ENCODE measurements around the gene ZNF263. TPM values are rescaled to one million over a fixed set of nuclear protein-coding genes. Genes with fewer than 3 reads are reported as not detected.

The ZNF263 gene
- polyA plus RNA-seq (2012; ENCODE audit: insufficient read depth, insufficient read length): 17.7 TPM

DNA sequence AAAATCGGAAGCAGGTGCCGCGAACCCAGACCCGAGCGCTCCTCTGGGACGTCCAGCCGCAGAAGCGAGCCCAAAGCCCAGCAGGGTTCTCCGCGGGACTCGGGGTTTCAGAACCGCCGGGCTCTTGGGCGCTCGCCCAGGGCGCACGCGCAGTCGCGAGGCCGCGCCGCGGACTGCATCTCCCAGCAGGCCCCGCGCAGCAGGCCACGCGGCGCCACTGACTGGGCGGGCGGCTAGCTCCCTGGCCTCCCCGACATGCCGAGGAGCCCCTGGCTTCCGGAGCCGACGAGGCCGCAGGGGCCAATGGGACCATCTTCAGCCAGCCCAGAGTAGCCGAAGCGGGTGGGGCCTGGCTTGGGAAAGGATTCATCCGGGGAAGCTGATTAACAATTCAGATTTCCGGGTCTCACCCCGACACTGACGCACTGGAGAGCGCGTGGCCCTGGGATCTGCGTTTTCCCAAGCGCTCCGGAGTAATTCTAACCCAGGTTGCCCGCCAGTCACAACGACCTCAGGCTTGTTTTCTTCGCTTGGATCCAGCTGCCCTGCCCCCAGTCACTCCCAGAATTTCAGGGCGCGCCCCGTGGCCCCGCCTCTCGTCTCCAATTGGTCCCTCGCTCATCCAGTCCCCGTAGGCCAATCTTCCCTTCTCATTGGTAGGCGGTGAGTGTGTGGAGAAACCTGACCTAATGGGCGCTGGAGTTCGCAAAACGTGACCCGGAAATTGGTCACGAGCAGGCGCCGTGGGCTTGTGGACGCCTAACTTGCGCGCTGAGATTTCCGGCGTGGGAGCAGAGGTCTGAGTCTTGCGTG is at the start of gene ZNF263:
ZNF263 (plus strand) TSS at position 762 of the 813 bp plus-strand sequence. CDS start 328 bp downstream, outside the sequence.
- peak within 1 kb of the TSS; percentile 92 for H3K4me3 ChIP-seq (ENCODE audit: low read length)
- DNase-seq (ENCODE audit: low read depth, low spot score): peak; percentile 98

DNA sequence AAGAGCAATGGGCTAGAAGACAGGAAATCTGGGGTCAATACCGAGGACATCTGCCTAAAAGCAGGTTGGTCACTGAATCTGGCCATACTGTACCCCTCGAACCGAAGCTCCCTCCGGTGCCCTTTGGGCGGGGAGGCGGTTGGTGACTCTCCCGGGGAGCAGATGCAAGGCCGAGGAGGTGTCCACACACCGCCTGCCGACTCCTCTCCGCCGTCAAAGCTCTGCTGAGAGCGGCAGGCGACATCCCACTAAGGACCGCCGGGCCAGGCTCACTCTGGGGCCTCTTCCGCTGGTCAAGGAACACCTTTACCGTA is 48.8 kb upstream of the ZNF263 start:
- DNase-seq (ENCODE audit: low read depth, low spot score): no peak
- H3K4me3 ChIP-seq (ENCODE audit: low read length): peak overlapping the region; percentile 88

DNA sequence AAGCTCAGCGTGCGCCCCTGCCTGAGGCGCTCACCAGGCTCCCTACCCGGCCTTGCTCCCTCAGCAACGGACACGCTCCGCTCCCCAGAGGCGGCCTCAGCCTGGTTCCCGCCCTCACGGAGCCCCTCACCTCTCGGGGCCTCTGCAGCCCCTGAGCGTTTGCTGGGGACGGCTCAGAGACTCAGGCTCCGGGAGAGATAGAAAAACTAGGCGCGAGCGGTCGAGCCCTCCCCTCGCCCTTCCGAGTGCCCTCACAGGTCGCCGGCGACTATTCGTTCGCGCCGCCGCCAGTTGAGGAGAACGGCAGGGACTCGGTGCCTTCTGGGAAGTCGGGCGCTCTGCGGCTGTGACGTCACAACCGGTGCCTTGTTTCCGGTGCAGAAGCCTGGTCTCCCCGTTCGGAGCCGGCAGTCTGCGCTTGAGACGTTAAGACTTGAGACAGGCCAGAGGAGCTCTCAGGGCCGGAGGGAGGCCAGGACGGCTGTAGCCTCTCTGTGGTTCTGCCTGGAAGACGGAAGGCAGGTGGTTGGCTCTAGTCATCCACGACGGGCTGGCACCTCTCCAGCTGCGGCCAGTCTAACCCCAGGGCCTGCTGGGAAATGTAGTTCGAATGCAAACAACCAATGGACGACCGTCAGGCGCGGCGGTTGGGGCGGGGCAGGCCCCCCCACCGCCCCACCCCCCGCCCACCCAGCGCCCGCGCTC is 48.3 kb upstream of the ZNF263 start, which contains the start of gene ZNF200:
ZNF200 (minus strand) TSS at position 302 of the 705 bp plus-strand sequence. CDS start 1,403 bp downstream, outside the sequence.
- DNase-seq (ENCODE audit: low read depth, low spot score): peak; percentile 90
- peak within 1 kb of the TSS; percentile 88 for H3K4me3 ChIP-seq (ENCODE audit: low read length)

DNA sequence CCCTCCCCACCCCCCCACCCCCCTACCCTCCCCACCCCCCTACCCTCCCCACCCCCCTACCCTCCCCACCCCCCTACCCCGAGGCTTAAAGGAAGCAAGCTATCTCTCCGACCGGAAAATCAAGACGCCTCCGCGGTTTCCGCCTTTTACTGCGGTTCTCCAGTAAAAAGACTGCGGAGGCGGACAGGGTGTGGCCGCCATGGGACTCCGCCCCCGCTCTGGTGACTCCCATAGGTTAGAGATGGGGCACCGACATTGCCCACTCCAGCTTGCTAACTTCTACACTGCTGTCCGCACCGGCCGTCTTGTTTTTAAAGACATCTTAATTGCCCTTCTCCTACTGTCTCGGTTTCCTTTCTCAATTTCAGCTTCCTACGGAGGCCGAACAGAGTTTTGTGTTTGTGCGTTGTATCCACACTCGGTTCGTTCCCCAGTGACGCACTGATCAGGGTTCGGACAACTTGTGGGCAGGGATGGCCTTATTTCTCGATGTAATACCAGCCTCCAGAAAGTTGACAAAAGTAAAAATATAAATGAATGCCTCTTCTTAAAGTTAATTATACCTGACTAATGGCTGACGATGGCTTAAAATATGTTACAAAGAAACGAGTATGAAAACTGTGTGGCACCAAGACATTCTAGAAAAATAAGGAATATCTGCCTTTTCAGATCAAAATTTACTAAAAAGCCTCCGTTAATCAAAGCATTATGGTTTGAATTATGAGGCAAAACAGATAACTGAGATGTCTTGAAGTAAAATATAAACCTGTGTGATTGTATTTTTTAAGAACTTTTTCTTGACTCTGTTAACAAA is 47.2 kb upstream of the ZNF263 start:
- H3K4me3 ChIP-seq (ENCODE audit: low read length): no peak overlapping the region
- no peak for DNase-seq (ENCODE audit: low read depth, low spot score)

DNA sequence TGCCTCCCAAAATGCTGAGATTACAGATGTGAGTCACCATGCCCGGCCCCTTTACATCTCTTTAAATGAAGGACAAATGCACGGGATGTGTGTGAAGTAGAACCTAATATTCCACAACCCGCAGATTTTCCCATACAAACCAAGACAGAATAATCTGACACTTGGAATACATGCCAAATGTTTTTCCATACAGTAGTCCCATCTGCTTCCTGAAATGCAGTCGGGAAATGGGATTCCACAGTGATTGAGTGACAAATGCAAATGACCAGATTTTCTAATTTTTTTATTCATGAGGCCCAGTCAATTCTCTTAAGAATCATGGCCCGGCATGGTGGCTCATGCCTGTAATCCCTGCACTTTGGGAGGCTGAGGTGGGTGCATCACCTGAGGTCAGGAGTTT is 41.5 kb upstream of the ZNF263 start:
- no peak for DNase-seq (ENCODE audit: low read depth, low spot score)
- no peak overlapping the region for H3K4me3 ChIP-seq (ENCODE audit: low read length)

DNA sequence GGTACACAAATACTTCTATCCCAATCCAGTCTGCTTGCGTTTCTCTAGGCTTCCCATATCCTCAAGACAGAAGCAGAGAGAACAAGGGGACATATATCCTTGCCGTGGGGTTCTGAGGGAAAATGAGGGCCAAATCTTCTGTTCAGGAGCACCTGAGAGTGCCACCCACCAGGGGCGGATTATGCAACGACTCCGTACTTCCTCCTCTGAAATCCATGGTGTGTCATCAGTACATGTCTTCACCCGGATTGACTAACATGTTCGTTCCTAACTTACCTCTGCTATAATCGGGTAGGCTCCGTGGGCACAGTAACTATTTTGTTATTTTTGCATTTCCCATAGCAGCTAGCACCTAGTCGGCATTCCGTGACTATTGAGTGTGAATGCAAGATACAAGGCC is 40.6 kb upstream of the ZNF263 start:
- DNase-seq (ENCODE audit: low read depth, low spot score): no peak
- no peak overlapping the region for H3K4me3 ChIP-seq (ENCODE audit: low read length)

DNA sequence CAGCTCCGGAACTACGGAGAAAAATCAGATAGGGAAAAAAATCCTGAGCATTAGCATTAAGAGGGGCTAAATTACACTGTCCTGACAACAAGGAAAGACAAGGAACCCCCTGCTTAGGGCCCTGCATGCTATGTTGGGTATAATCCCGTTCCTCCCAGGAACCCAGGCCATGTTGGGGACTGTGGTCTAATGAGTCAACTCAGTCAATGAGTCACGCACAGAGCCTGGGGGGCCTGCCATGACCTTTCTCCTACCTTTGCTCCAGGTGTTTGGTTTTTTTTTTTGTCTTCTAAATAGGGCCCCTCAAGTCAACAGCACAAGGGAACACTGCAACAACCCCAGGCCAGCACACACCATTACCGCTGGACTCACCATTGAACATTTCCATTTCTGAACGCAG is 39.4 kb upstream of the ZNF263 start:
- DNase-seq (ENCODE audit: low read depth, low spot score): no peak
- no peak overlapping the region for H3K4me3 ChIP-seq (ENCODE audit: low read length)

DNA sequence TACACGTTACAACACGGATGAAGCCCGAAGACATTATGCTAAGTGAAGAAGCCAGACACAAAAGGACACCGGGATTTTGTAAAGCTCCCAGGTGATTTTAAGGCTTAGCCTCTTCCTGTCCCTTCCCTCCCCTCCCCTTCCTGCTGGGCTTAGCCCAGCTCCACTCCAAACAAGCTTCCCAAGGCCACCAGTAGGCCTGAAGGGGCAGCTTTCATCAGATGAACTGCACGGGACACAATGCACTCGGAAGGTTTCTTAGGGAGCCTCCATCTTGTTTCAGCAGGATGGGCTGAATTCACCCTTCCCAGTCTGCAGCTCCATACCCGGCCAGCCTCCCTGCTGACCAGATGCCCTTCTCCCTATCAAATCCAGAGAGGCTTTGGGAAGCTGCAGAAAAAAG is 37.3 kb upstream of the ZNF263 start:
- DNase-seq (ENCODE audit: low read depth, low spot score): no peak
- H3K4me3 ChIP-seq (ENCODE audit: low read length): no peak overlapping the region

DNA sequence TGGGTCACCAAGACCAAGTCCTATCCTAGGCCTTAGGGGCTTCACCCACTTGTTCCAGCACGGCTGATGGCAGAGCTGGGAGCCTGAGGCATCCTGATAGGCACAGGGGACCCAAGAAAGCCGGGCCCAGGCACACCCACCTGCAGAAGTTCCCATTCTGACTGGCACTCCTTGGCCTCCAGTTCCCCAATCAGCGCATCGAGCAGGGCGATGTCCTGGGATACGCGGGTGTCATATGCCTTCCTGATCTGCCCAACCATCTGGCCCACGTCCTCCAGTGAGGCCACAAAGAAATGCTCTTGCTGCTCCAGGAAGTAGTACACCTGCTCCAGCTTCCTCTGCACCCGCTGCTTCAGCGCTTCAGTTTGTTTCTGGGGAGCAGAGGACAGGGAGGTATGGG is 36.4 kb upstream of the ZNF263 start:
- no peak overlapping the region for H3K4me3 ChIP-seq (ENCODE audit: low read length)
- DNase-seq (ENCODE audit: low read depth, low spot score): no peak

DNA sequence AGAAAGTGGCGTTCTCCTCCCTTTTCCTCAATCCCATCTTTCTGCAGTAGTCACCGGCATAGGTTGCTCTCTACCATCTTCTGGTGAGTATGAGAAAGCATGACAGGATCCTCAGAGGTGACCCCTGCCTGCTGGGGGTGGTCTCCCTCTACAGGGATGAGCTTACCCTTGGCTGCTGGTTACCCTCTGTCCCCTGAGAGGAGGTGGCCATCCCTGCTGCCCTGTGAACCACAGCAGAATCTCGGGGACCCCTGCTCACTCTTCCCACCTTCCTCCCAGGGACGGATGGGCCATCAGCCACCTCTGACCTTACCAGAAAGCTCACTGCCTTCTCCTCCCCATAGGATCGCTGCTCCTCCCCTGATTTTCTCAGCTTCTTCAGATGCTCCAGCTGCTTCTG is 34.7 kb upstream of the ZNF263 start:
- H3K4me3 ChIP-seq (ENCODE audit: low read length): no peak overlapping the region
- no peak for DNase-seq (ENCODE audit: low read depth, low spot score)

DNA sequence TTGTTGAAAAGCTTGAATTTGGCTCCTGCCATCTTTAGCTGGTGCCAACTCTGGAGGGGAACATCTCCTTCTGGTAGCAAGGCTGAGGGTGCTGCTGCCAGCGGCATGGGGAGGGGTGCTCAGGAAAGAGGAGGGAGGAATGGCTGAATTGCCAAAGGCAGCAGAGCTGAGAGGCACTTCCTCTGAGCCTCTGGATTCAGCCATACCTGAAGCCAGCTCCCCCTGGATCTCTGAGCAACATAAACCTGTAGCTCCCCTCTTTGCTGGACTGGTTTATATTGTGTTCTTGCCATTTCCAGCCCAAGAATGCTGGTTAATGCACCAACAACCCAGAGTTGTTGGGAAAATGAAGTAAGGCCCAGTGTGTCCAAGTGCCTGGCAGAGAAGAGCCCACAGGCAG is 34.3 kb upstream of the ZNF263 start:
- no peak overlapping the region for H3K4me3 ChIP-seq (ENCODE audit: low read length)
- no peak for DNase-seq (ENCODE audit: low read depth, low spot score)

DNA sequence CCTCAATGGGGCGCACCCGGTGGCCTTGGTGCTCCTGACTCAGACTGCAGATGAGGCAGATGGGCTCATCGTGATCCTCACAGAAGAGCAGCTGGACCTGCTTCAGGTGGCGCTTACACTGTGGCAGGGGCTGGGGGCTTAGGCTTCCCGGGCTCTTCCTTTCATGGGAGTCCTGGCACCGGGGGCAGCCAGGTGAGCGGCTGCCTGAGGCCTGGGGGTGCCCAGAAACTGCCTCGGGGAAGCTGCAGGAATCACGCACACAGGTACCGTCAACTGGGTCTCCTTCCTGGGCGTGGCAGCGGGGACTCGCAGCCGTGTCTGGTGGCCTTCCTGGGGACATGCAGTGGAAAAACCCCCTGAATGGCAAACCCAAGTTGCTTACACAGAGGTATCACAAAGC is 33.8 kb upstream of the ZNF263 start:
- H3K4me3 ChIP-seq (ENCODE audit: low read length): no peak overlapping the region
- DNase-seq (ENCODE audit: low read depth, low spot score): no peak

DNA sequence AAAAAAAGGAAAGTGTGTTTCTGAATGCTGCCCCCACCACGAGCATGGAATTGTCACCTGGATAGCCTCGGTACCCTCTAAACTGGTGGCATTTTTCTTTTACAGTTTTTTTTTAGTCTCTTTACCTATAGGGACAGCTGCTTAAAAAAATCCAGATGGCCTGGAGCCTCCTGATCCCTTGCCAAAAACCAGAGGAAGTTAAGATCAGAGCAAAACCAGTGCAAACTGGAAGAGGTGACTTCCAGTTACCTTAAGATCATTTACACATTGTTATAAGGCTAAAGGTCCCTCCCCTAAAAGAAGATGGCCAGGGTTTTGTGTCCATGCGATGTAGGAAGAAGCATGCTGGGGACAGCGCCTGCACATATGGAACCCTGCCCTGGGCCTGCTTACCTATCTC is 30.3 kb upstream of the ZNF263 start:
- DNase-seq (ENCODE audit: low read depth, low spot score): no peak
- H3K4me3 ChIP-seq (ENCODE audit: low read length): no peak overlapping the region

DNA sequence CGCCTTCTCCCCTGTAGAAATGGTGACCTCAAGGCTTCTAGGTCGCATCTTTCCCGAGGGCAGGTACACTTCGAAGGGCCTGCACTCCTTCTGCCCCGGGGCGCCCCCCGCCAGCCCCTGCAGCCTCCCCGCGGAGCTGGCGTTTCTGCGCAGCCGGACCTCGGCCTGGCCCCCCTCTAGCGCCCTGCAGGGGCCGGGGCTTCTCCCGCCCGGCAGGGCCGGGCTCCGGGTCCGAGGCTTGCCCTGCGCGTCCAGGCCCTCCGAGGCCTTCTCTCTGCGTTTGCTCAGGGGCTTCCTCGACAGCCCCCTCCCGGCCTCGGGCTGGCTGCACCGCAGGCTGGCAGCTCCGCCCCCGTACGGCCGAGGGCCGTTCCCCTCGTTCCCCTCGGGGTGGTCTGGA is 29.0 kb upstream of the ZNF263 start:
- DNase-seq (ENCODE audit: low read depth, low spot score): no peak

DNA sequence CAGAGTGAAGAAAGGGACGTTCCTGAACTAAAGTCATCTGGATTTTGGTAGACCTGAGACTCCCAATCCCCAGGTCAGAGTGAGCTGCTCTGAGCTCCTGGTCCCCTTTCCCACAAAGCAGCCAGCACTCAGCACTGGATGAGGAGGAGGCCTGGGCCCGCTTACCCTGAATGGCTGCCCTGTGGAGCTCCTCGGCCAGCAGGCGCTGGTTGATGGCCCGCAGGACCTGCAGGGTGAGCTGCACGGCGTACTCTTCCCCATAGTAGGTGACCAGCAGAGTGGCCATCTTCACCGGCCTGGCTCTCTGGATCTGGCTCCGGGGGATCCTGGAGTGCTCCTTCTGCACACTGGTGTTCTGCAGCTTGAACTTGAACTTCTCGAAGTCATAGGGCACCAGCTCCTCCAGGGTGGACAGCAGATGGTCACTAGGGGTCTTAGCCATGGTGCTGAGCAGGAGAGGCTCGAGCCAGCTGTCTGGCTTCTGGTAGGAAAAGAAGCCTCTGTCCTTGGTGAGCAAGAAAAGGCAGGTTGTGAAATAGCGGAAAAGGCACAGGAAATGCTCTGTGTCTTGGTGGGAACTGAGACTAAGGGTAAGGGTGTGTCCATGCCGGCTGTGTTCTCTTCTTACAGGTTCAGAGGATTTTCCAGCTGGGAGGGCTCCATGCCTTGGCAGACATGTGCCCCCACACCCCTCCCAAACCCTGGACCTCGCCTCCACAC is 27.0 kb upstream of the ZNF263 start, which contains the start of gene MEFV:
MEFV (minus strand) TSS at position 488 of the 720 bp plus-strand sequence; CDS start at position 442, 46 bp downstream.
- no peak for DNase-seq (ENCODE audit: low read depth, low spot score)
- H3K4me3 ChIP-seq (ENCODE audit: low read length): no peak within 1 kb of the TSS

More for the DNA sequence above, 29.0 kb upstream of the ZNF263 start:
- no peak overlapping the region for H3K4me3 ChIP-seq (ENCODE audit: low read length)

DNA sequence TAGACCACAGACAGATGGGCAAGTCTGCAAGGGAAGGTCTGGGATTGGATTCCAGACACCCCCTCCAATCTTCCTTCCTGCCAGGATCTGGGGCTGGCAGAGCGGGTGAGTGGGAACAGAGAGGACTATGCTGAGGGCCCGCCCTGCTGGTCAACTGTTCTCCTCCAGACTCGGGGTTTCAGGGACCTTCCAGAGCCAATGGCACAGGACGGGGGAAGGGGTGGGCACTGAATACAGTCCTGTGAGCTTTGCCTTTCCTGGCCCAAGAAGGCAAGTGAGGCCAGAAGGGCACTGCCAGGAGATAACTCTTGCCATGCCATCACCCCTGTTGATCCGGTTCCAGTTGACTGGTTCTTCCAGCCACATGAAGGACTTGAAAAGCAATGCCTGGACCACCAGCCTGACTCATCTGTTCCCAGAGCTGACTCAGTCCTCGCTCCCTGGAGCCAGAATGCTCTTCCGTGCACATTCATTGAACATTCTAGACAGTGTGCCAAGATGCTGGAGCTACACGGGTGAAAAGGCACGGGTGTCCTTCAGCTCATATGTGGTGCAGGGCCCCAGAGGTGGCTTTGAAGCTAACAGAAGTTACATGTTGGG is 26.3 kb upstream of the ZNF263 start:
- no peak overlapping the region for H3K4me3 ChIP-seq (ENCODE audit: low read length)
- no peak for DNase-seq (ENCODE audit: low read depth, low spot score)

DNA sequence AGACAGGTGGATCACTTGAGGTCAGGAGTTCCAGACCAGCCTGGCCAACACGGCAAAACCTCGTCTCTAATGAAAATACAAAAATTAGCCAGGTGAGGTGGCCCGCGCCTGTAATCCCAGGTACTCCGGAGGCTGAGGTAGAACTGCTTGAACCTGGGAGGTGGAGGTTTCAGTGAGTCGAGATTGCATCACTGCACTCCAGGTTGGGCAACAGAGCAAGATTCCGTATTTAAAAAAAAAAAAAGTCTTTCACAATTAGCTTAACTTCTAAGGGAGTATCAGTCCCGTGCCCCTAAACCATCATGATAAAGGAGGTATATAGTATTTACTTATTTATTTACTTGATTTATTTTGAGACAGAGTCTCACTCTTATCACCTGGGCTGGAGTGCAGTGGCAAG is 23.5 kb upstream of the ZNF263 start:
- no peak overlapping the region for H3K4me3 ChIP-seq (ENCODE audit: low read length)
- DNase-seq (ENCODE audit: low read depth, low spot score): no peak

DNA sequence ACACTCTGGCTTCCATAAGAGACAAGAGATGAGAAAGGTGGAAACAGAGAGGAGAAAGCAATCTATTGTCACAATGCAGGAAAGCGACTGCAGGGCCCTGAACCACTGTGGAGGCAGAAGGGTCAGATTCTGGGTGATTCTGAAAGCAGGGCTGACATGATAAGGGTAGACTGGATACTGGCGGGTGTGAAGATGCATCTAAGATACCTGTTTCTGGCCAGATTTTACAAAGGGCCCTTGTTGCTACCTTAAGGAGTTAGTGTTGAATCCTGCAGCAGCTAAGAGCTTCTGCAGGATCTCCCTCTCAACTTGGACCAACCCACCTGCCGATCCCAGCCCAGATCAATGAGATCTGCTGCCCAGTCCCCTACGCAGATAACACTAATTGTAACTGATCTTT is 20.8 kb upstream of the ZNF263 start:
- no peak for DNase-seq (ENCODE audit: low read depth, low spot score)
- H3K4me3 ChIP-seq (ENCODE audit: low read length): no peak overlapping the region

Measured in Jurkat, Clone E6-1 (cell line).